GM19351 (cell line): ENCODE measurements around the gene LDB3.

Experiments
- ATAC-seq: cut with Tn5 transposase; IDR thresholded peaks from one replicate; pipeline ENCODE4 v1.9.1; 2021; ENCODE audit warnings: mild to moderate bottlenecking, moderate library complexity; ENCODE audit not compliant: unreplicated experiment

The LDB3 gene

DNA sequence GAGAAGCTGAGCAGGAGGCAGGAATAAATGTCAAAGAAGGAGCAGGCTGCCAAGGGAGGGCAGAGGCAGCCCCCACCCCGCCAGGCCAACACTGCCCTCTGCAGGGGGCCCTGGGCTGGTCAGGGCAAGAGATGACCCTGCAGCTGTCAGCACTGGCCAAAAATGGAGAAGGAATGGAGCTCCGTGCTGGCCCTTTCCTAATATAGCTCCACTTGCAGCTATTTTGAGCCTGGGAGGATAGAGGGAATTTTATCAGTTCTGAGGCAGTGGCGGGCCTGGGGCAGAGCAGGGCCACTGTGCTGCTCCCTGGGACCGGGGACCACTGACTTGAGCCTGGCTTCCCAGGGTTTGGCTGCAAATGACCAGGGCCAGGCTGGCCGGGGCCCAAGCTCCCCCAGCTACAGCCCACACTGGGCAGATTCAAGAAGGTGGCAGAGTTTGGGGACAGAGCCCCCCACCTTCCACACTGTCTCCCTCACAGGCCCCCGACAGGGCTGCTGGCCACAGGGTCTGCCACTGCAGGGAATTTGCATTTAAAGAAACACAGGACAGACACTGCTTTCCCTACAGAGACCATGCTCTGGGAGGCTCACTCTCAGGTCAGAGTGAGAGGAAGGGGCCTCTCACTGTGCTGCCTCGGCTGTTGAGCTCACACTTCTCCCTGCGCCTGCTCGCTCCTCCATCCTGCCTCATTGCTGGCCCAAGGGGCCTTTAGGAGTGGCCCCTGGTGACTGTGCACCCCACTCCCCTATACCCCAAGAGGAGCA lies 16.2 kb downstream of the LDB3 start:
- ATAC-seq = no peak

DNA sequence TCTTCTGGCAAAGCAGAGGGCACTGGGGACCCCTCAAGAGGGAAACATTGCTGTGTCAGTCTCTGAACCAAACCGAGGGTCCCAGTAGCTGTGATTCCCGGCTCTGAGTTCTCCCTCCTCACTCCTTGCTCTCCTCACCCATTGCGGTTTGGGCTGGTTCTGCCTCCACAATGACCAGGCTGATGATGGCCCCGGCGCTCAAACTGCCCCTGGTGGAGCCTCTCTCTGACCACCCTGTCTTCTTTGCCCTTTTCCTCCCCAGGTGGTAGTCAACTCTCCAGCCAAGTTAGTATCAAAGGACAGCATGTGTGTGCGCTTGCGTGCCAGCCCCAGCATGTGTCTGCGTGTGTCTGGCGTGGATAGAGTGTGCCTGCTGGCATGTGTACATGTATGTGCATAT lies 17.1 kb downstream of the LDB3 start:
- no peak for ATAC-seq

GRCh38 chr10:86685893-86686632 lies 17.8 kb downstream of the LDB3 start:
- no peak for ATAC-seq

DNA sequence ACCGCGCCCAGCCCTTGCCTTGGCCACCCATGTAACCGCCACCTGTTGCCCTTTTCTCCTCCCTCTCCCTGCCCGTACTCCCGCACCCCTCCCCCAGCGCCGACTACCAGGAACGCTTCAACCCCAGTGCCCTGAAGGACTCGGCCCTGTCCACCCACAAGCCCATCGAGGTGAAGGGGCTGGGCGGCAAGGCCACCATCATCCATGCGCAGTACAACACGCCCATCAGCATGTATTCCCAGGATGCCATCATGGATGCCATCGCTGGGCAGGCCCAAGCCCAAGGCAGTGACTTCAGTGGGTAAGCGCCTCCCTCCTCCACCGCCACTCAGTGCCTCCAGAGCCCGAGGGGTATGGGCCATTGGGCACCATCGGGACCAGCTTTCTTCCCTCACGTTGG lies 18.7 kb downstream of the LDB3 start:
- no peak for ATAC-seq

DNA sequence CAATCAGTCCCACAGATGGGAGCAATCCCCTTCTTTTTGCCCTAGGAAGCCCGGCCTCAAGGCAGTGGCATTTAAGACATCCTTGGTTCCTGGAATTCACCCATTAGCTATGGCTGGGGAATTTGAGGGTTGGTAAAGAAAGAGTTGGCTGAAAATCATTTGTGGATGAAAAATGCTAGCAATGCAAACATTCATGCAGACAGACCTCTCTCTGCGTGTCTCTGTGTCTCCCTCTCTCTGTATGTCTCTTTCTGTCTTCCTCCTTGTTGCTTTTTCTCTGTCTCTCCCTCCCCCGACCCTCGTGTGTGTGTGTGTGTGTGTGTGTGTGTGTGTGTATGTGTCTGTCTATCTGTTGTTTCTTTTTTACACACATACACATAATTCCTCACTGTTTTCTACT lies 19.4 kb downstream of the LDB3 start:
- no peak for ATAC-seq

- peak; percentile 90 for ATAC-seq
Measured at GRCh38 chr10:86688398-86688921, 20.1 kb downstream of the LDB3 start.

- no peak for ATAC-seq
Measured at GRCh38 chr10:86689146-86689545, 20.8 kb downstream of the LDB3 start.

- no peak for ATAC-seq
Measured at GRCh38 chr10:86690231-86690630, 21.9 kb downstream of the LDB3 start.

GRCh38 chr10:86690657-86691084 lies 22.4 kb downstream of the LDB3 start:
- no peak for ATAC-seq

DNA sequence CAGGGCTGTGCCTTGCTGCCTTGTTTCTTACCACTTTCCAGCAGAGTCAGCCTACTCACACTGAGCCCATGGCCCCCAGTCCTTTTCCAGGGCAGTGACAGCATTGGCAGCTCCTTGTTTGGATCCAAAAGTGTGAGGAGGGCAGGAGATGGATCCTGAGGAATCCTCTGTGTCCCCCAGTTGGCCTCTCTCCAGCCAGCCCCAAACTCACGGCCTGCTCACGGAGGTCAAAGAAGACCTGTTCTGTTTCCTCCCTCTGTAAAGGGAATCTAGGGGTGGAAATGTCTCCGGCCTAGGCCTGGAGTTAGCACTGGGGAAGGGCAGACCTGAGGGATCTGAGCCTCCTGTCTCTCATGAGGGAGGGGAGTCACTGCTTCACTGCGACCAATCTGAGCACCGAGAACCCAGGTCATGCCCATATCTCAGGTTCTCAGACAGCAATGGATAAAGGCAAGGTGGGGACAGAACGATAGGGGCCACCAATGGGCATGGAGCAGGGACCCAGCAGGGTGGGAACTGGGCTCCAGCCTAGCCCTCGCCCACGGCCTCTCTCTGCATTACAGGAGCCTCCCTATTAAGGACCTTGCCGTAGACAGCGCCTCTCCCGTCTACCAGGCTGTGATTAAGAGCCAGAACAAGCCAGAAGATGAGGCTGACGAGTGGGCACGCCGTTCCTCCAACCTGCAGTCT lies 23.2 kb downstream of the LDB3 start:
- no peak for ATAC-seq

- no peak for ATAC-seq
Measured at GRCh38 chr10:86692023-86692514, 23.8 kb downstream of the LDB3 start.

- no peak for ATAC-seq
Measured at GRCh38 chr10:86692664-86693063, 24.4 kb downstream of the LDB3 start.

- ATAC-seq = no peak
Measured at GRCh38 chr10:86693275-86693674, 25.0 kb downstream of the LDB3 start.

DNA sequence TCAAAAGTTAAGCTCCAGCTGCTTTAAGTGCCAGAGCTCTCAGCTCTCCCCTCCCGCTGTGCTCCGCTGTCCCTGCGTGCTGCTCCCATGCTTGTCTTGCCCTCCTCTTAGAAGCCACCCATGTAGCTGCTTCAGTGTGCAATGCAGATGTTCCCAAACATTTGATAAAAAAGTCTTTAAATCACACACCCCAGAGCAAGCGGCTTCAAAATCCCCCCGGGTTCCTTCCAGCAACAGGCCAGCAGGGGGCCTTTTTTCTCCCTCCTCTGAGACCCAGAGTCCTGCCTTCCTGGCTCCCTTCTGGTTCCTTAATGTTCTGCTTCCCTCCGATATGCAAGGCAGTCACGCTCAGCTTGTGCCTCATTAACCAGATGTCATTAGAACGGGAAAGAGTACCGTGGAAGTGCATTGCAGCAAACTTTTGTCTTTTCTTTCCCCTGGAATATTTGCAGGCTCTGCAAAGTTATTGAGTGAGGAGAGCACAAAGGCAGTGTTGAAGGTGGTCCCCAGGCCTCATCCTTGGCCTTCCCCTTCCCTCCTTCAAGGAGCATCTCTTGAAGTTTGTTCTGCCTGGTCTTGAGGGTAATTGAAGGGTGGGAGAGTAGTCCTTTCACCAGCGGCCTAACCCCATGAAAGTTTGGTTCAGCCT lies 25.5 kb downstream of the LDB3 start:
- peak; percentile 55 for ATAC-seq

DNA sequence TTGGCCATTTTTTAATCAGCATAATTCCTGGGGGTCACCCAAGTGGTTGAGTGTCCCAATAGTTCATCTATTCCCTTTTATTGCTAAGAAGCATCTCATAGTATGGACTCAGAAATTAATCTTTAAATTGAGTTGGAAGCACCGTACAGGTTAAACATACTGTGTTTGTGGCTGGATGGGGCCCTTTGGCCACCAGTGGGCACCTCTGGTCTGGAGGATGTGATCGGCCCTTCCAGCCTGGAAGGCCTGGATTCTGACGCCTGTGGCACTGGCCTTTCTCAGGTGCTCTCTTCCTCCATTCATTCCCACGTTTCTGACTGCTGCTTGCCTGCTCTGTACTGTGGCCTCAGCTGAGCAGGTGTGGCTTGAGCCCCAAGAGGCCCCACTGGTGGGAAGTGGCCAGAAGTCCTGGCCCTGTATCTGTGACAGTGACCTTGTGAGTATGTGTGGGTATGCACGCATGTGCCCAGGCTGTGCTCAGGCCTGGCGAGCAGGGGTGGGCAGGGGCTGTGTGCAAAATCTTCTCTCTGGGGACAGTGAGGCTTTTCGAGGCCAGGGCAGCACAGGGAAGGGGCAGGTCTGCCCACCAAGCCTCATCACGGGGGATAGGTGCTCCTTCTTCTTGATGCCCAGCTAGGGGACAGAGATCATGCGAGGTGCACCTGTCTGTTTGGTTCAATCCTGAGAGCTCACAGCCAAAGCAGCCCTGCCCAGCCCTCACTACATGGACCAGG lies 30.1 kb downstream of the LDB3 start:
- ATAC-seq = no peak

DNA sequence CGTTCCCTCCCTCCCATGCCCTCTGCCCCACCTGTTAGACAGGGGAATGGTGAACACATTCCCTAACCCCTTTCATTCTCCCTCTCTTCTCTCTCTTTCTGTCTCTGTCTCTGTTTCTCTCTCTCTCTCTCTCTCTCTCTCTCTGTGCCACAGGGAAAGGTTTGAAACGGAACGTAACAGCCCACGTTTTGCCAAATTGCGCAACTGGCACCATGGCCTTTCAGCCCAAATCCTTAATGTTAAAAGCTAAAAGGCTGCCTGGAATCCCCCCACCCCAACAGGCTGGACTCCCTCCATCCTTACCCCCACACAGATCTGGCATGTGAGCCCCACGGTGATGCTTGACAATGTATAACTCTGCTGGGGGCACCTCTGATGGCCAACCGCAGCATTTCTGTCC lies 30.8 kb downstream of the LDB3 start:
- ATAC-seq = no peak

GRCh38 chr10:86699541-86699940 lies 31.2 kb downstream of the LDB3 start:
- no peak for ATAC-seq

GRCh38 chr10:86699991-86700840 lies 31.9 kb downstream of the LDB3 start:
- no peak for ATAC-seq
